HL-60 (cell line): Measurements from ENCODE around the gene CES4A.
A peak's percentile ranks its signal among the peaks of the same experiment; 100 is the strongest.

Experiments
- DNase-seq, 2 experiments: peaks; one replicate each; pipeline ENCODE4 v3.0.0-alpha.2; 2010 to 2020; ENCODE audit warnings: low read depth in 1 of 2, low spot score in 1 of 2
- H3K27ac ChIP-seq: fragments of 250-450 bp; sonication (Bioruptor Pico); replicated peaks from 2 replicates; pipeline ENCODE4 v1.5.1; 2020; ENCODE audit warnings: mild to moderate bottlenecking, moderate library complexity
- H3K27me3 ChIP-seq: fragments of 250-450 bp; sonication (Bioruptor Pico); 2 replicates; pipeline ENCODE4 v1.5.1; 2021; ENCODE audit warnings: mild to moderate bottlenecking, moderate library complexity; ENCODE audit not compliant: insufficient read depth, poor library complexity, severe bottlenecking
- H3K4me3 ChIP-seq: replicated peaks from 2 replicates; pipeline ENCODE4 v1.5.1; 2011; ENCODE audit warnings: mild to moderate bottlenecking, control low read depth, low read length; ENCODE audit not compliant: insufficient read depth
- GABPA ChIP-seq: IDR thresholded peaks from 2 replicates; pipeline ENCODE4 v1.6.1; 2012; ENCODE audit warnings: low read depth
- POLR2AphosphoS5 ChIP-seq: IDR thresholded peaks from 2 replicates; pipeline ENCODE4 v1.6.1; 2012; ENCODE audit warnings: low read depth
- SPI1 ChIP-seq: IDR thresholded peaks from 2 replicates; pipeline ENCODE4 v1.6.1; 2012; ENCODE audit warnings: low read depth, mild to moderate bottlenecking, borderline replicate concordance
- TF ChIP-seq, protein P1 (sequence below): IDR thresholded peaks from 2 replicates; pipeline ENCODE4 v1.6.1; 2012; ENCODE audit warnings: low read depth; ENCODE audit not compliant: insufficient replicate concordance
- TF ChIP-seq, protein P2 (sequence below): IDR thresholded peaks from one replicate; pipeline ENCODE4 v1.5.1; 2011; ENCODE audit warnings: low read length, control low read depth, inconsistent platforms; ENCODE audit not compliant: insufficient read depth

CES4A gene

DNA sequence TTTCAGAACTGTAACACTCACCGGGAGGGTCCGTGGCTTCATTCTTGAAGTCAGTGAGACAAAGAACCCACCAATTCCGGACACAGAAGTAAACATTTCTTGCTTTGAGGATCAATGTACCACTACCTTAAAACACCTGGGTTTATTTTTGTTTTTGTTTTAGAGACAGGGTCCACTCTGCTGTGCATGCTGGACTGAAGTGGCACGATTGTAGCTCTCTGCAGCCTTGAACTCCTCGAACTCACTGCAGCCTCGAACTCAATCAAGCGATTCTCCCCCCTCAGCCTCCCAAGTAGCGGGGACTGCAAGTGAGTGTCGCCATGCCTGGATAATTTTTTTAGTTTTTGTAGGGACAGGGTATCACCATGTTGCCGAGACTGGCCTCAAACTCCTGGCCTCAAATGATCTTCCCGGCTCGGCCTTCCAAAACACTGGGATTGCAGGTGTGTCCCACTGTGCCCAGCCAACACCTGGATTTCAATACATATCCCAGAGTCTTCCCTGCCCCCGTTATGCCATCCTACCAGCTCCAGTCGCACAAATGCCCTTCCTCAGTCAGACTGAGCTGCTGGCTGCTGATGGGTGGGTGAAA, 13.0 kb upstream of the CES4A start:
- DNase-seq: no peak
- Histone ChIP-seq H3K27ac (no peak overlapping the region), H3K4me3 (no peak overlapping the region), H3K27me3 (no peaks in the 10 kb centered on the region)
- no peak for TF ChIP-seq GABPA
- TF ChIP-seq, protein P1, sequence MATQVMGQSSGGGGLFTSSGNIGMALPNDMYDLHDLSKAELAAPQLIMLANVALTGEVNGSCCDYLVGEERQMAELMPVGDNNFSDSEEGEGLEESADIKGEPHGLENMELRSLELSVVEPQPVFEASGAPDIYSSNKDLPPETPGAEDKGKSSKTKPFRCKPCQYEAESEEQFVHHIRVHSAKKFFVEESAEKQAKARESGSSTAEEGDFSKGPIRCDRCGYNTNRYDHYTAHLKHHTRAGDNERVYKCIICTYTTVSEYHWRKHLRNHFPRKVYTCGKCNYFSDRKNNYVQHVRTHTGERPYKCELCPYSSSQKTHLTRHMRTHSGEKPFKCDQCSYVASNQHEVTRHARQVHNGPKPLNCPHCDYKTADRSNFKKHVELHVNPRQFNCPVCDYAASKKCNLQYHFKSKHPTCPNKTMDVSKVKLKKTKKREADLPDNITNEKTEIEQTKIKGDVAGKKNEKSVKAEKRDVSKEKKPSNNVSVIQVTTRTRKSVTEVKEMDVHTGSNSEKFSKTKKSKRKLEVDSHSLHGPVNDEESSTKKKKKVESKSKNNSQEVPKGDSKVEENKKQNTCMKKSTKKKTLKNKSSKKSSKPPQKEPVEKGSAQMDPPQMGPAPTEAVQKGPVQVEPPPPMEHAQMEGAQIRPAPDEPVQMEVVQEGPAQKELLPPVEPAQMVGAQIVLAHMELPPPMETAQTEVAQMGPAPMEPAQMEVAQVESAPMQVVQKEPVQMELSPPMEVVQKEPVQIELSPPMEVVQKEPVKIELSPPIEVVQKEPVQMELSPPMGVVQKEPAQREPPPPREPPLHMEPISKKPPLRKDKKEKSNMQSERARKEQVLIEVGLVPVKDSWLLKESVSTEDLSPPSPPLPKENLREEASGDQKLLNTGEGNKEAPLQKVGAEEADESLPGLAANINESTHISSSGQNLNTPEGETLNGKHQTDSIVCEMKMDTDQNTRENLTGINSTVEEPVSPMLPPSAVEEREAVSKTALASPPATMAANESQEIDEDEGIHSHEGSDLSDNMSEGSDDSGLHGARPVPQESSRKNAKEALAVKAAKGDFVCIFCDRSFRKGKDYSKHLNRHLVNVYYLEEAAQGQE: no peak
- TF ChIP-seq, protein P2, sequence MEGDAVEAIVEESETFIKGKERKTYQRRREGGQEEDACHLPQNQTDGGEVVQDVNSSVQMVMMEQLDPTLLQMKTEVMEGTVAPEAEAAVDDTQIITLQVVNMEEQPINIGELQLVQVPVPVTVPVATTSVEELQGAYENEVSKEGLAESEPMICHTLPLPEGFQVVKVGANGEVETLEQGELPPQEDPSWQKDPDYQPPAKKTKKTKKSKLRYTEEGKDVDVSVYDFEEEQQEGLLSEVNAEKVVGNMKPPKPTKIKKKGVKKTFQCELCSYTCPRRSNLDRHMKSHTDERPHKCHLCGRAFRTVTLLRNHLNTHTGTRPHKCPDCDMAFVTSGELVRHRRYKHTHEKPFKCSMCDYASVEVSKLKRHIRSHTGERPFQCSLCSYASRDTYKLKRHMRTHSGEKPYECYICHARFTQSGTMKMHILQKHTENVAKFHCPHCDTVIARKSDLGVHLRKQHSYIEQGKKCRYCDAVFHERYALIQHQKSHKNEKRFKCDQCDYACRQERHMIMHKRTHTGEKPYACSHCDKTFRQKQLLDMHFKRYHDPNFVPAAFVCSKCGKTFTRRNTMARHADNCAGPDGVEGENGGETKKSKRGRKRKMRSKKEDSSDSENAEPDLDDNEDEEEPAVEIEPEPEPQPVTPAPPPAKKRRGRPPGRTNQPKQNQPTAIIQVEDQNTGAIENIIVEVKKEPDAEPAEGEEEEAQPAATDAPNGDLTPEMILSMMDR: no peak
- no peak for TF ChIP-seq POLR2AphosphoS5
- TF ChIP-seq SPI1: no peak

DNA sequence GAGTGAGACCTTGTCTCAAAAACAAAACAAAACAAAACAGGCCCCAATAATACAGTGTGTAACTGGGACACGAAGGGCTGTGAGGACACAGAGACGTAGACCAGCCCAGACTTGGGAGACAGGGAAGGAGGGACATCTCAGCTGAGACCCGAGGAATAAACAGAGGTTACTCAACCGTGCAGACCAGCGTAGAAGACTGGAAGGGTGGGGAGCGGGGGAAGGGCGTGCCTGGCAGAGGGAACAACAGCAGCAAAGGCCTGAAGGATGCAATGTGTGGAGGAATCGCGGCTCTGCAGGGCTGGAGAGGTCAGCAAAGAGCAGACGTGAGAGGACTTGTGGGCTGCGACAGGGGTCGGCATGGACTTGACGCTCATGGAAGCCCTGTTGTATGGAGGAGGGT, 11.6 kb upstream of the CES4A start:
- no peaks in the 10 kb centered on the region for H3K27me3 ChIP-seq
- DNase-seq: no peak
- H3K27ac ChIP-seq: no peak overlapping the region
- no peak for TF ChIP-seq SPI1
- TF ChIP-seq, protein P2: no peak
- no peak for TF ChIP-seq POLR2AphosphoS5
- TF ChIP-seq, protein P1: no peak
- no peak for TF ChIP-seq GABPA
- no peak overlapping the region for H3K4me3 ChIP-seq

DNA sequence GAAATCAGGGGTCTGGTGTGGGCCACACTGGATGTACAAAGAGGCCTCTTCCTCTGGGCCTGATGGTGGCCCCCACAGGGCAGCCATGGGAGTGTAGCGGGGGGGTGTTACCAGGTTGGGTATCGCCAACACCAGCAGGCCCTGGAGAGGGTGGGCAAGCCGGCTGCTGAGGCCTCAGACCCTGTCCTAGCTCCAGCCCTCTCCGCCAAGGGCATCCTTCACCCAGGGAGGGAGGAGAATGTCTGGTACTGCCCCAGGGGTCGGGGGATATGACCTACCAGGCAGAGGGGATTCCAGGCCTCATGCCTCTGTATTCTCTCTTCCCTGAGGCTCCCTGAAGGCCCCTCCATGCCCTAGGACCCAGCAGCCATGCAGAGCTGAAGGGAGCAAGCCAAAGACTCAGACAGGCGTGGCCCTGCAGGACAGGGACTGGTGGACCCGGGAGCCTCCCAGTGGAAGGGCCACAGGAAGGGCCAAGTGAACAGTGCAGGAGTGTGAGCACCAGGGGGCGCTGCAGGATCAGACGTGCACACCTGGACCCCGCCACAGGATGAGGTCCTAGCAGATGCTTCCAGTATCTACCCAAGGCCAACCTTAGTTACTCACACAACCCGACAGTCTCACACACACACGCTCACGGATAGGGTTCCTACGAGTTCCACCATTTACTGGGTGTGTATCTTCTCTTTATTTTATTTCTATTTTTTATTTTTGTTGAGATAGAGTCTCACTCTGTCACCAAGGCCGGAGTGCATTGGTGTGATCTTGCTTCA, 10.9 kb upstream of the CES4A start:
- Histone ChIP-seq H3K27ac (no peak overlapping the region), H3K4me3 (no peak overlapping the region), H3K27me3 (no peaks in the 10 kb centered on the region)
- DNase-seq: peak; percentile 67 to 85
- TF ChIP-seq POLR2AphosphoS5 (no peak), SPI1 (no peak), GABPA (no peak)
- TF ChIP-seq, protein P1: no peak
- TF ChIP-seq, protein P2: peak; percentile 89
